H9 (cell line): ENCODE data around the gene ATF1. TPM values are rescaled to one million over a fixed set of nuclear protein-coding genes. Genes with fewer than 3 reads are reported as not detected.
"Not testable (repeated sequence)": the region's sequence is repeated elsewhere in the genome, so short reads cannot be mapped to it uniquely, and the experiment has no call there.

Experiments used
- DNase-seq: peaks from one replicate; pipeline ENCODE4 v3.0.0-alpha.2; 2017
- H2AFZ ChIP-seq: one replicate; pipeline ENCODE4 v1.6.1; 2013; ENCODE audit warnings: mild to moderate bottlenecking, low read length, control low read depth, moderate library complexity
- H2AK5ac ChIP-seq: 2 replicates; pipeline ENCODE4 v1.6.1; 2013; ENCODE audit warnings: low read length, control low read depth, mixed read lengths; ENCODE audit not compliant: insufficient read length
- H2BK120ac ChIP-seq: one replicate; pipeline ENCODE4 v1.6.1; 2013; ENCODE audit warnings: low read depth, mild to moderate bottlenecking, low read length, control low read depth, inconsistent platforms; ENCODE audit not compliant: poor library complexity, severe bottlenecking
- H2BK12ac ChIP-seq: 2 replicates; pipeline ENCODE4 v1.6.1; 2013; ENCODE audit warnings: low read length, control low read depth, mixed read lengths, low read depth; ENCODE audit not compliant: insufficient read length
- H2BK15ac ChIP-seq: 2 replicates; pipeline ENCODE4 v1.6.1; 2013; ENCODE audit warnings: low read depth, low read length, control low read depth
- H2BK20ac ChIP-seq: one replicate; pipeline ENCODE4 v1.6.1; 2013; ENCODE audit warnings: low read depth, mild to moderate bottlenecking, low read length, control low read depth, inconsistent platforms; ENCODE audit not compliant: poor library complexity, severe bottlenecking
- H2BK5ac ChIP-seq: 2 replicates; pipeline ENCODE4 v1.6.1; 2013; ENCODE audit warnings: low read length, control low read depth, mixed read lengths; ENCODE audit not compliant: insufficient read length
- H3K14ac ChIP-seq: 2 replicates; pipeline ENCODE4 v1.6.1; 2013; ENCODE audit warnings: low read length, control low read depth; ENCODE audit not compliant: insufficient read depth
- H3K18ac ChIP-seq: 2 replicates; pipeline ENCODE4 v1.6.1; 2013; ENCODE audit warnings: low read depth, mild to moderate bottlenecking, mixed read lengths, low read length, control low read depth; ENCODE audit not compliant: insufficient read length
- H3K23ac ChIP-seq: 2 replicates; pipeline ENCODE4 v1.6.1; 2013; ENCODE audit warnings: low read length, control low read depth, mixed read lengths, low read depth; ENCODE audit not compliant: insufficient read length
- H3K23me2 ChIP-seq: 2 replicates; pipeline ENCODE4 v1.6.1; 2013; ENCODE audit warnings: low read depth, mild to moderate bottlenecking, mixed read lengths, low read length, control low read depth; ENCODE audit not compliant: insufficient read length, poor library complexity, severe bottlenecking
- H3K27ac ChIP-seq: 2 replicates; pipeline ENCODE4 v1.5.1; 2013; ENCODE audit warnings: low read length, control low read depth, mixed read lengths, low read depth; ENCODE audit not compliant: insufficient read length
- H3K27me3 ChIP-seq: 2 replicates; pipeline ENCODE4 v1.6.1; 2013; ENCODE audit warnings: low read length, control low read depth, inconsistent platforms; ENCODE audit not compliant: insufficient read depth
- H3K4ac ChIP-seq: 2 replicates; pipeline ENCODE4 v1.6.1; 2013; ENCODE audit warnings: low read depth, mild to moderate bottlenecking, control low read depth, inconsistent platforms, low read length, moderate library complexity
- H3K4me1 ChIP-seq: 2 replicates; pipeline ENCODE4 v1.6.1; 2013; ENCODE audit warnings: low read length, control low read depth, inconsistent platforms; ENCODE audit not compliant: insufficient read depth
- H3K4me2 ChIP-seq: 2 replicates; pipeline ENCODE4 v1.6.1; 2013; ENCODE audit warnings: low read length, control low read depth, mixed read lengths; ENCODE audit not compliant: insufficient read length, insufficient read depth
- H3K56ac ChIP-seq: 2 replicates; pipeline ENCODE4 v1.6.1; 2013; ENCODE audit warnings: low read depth, mild to moderate bottlenecking, mixed read lengths, low read length, control low read depth; ENCODE audit not compliant: insufficient read length
- H3K79me1 ChIP-seq: 2 replicates; pipeline ENCODE4 v1.6.1; 2013; ENCODE audit warnings: low read depth, mild to moderate bottlenecking, moderate library complexity, low read length, control low read depth, inconsistent platforms; ENCODE audit not compliant: insufficient read depth, poor library complexity, severe bottlenecking
- H3K79me2 ChIP-seq: 2 replicates; pipeline ENCODE4 v1.6.1; 2013; ENCODE audit warnings: low read length, control low read depth, inconsistent platforms; ENCODE audit not compliant: insufficient read depth
- H3K9ac ChIP-seq: 2 replicates; pipeline ENCODE4 v1.6.1; 2013; ENCODE audit warnings: low read length, control low read depth, mixed read lengths; ENCODE audit not compliant: insufficient read length; ENCODE audit errors: extremely low read depth
- H3K9me3 ChIP-seq: one replicate; pipeline ENCODE4 v1.6.1; 2013; ENCODE audit warnings: low read depth, low read length, inconsistent platforms; ENCODE audit not compliant: control insufficient read depth
- H3T11ph ChIP-seq: one replicate; pipeline ENCODE4 v1.6.1; 2013; ENCODE audit warnings: mild to moderate bottlenecking, low read length, control low read depth, inconsistent platforms
- H4K20me1 ChIP-seq: one replicate; pipeline ENCODE4 v1.6.1; 2013; ENCODE audit not compliant: control insufficient read depth, insufficient read length, insufficient read depth
- H4K5ac ChIP-seq: 2 replicates; pipeline ENCODE4 v1.6.1; 2013; ENCODE audit warnings: low read depth, mild to moderate bottlenecking, mixed read lengths, low read length, control low read depth; ENCODE audit not compliant: insufficient read length
- H4K8ac ChIP-seq: replicated peaks from 2 replicates; pipeline ENCODE4 v1.6.1; 2013; ENCODE audit warnings: low read length, control low read depth, mixed read lengths, low read depth; ENCODE audit not compliant: insufficient read length
- H4K91ac ChIP-seq: 2 replicates; pipeline ENCODE4 v1.6.1; 2013; ENCODE audit warnings: low read depth, mild to moderate bottlenecking, moderate library complexity, mixed read lengths, low read length, control low read depth; ENCODE audit not compliant: insufficient read length
- H3K27ac Mint-ChIP-seq, 3 experiments: 2 replicates in 2 of 3; 3 replicates in 1 of 3; pipeline ENCODE4 v1.8.0; 2020 to 2021; ENCODE audit warnings: mixed read lengths in 3 of 3, mild to moderate bottlenecking in 1 of 3, moderate library complexity in 1 of 3
- H3K27me3 Mint-ChIP-seq: 2 replicates; pipeline ENCODE4 v1.8.0; 2021; ENCODE audit warnings: low read depth, mild to moderate bottlenecking, moderate library complexity, mixed read lengths
- H3K36me3 Mint-ChIP-seq, 3 experiments: 2 replicates in 2 of 3; 3 replicates in 1 of 3; pipeline ENCODE4 v1.8.0; 2020 to 2021; ENCODE audit warnings: low read depth in 3 of 3, mixed read lengths in 3 of 3; ENCODE audit not compliant: insufficient read depth in 1 of 3
- H3K4me1 Mint-ChIP-seq, 2 experiments: 2 replicates each; pipeline ENCODE4 v1.8.0; 2020; ENCODE audit warnings: mixed read lengths in 2 of 2
- H3K4me3 Mint-ChIP-seq, 2 experiments: 2 replicates in 1 of 2; 3 replicates in 1 of 2; pipeline ENCODE4 v1.8.0; 2020 to 2021; ENCODE audit warnings: mild to moderate bottlenecking in 2 of 2, mixed read lengths in 2 of 2, moderate library complexity in 1 of 2
- H3K9me3 Mint-ChIP-seq, 2 experiments: 2 replicates in 1 of 2; 3 replicates in 1 of 2; pipeline ENCODE4 v1.8.0; 2020; ENCODE audit warnings: mild to moderate bottlenecking in 2 of 2, mixed read lengths in 2 of 2, moderate library complexity in 1 of 2
- WGBS: extraction: QIAGEN DNeasy Blood & Tissue Kit; methylation state at CpG from one replicate; pipeline ENCODE4 v1.1.7; 2013; ENCODE audit warnings: missing lambda C conversion rate, low lambda C conversion rate, mixed read lengths; ENCODE audit not compliant: insufficient read length; ENCODE audit errors: extremely low coverage; 5-methylcytosine and 5-hydroxymethylcytosine counted together
- total RNA-seq: library from RNA; stranded (reverse); gene quantifications from 2 replicates; pipeline ENCODE4 v1.2.1, GENCODE V29; 2021
- TF ChIP-seq, protein P1 (sequence below): fragments of 200-600 bp; sonication (generic); conservative IDR thresholded peaks from 3 replicates; pipeline ENCODE4 v1.8.0; 2021; ENCODE audit warnings: antibody characterized with exemption, mild to moderate bottlenecking

Gene ATF1
- total RNA-seq, 1 experiment from 2014 or later: 47.8 TPM

DNA sequence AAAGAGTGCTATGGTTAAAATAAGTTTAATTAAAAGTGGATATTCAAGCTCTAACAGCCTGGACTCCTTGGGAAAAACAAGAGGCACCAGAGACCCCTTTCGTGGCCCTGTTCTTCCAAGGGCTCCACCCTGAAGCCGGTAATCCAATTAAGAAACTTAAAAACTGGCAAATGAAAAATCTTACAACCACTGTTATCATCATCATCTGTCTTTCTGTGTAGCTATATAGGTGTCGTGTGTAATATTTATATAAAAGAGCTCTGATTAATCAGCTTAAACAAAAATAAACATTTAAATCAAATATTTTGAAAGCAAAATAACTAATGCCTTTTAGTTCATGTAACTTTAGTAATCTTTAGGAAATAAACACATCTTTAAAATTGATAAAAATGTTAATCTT lies 4.5 kb downstream of the ATF1 start:
- Histone ChIP-seq H2BK15ac (no peak overlapping the region), H3K9ac (no peak overlapping the region), H2BK120ac (no peak overlapping the region), H3K79me2 (peaks cover 26% of the 10 kb centered on the region), H3K18ac (no peak overlapping the region), H4K91ac (no peak overlapping the region), H2AFZ (no peak overlapping the region), H3K9me3 (no peaks in the 10 kb centered on the region), H3K4me1 (no peaks in the 10 kb centered on the region), H2BK5ac (no peak overlapping the region), H2AK5ac (no peak overlapping the region), H3K23me2 (peaks cover 8% of the 10 kb centered on the region), H2BK12ac (no peak overlapping the region), H4K20me1 (no peaks in the 10 kb centered on the region), H4K8ac (no peak overlapping the region), H3T11ph (no peak overlapping the region), H2BK20ac (no peak overlapping the region), H3K27ac (no peak overlapping the region), H3K14ac (no peak overlapping the region), H3K56ac (no peak overlapping the region), H3K4me2 (no peak overlapping the region), H4K5ac (no peak overlapping the region), H3K27me3 (no peaks in the 10 kb centered on the region), H3K79me1 (peaks cover 12% of the 10 kb centered on the region), H3K4ac (no peak overlapping the region), H3K23ac (no peak overlapping the region)
- Mint-ChIP-seq H3K36me3 (peaks cover 20 to 26% (median 21%) of the 10 kb centered on the region in 3 experiments), H3K4me3 (no peak overlapping the region), H3K4me1 (peaks cover 15 to 19% of the 10 kb centered on the region in 2 experiments), H3K9me3 (peaks cover 0 to 8% of the 10 kb centered on the region in 2 experiments; a peak in 4 of 5 replicates), H3K27me3 (no peaks in the 10 kb centered on the region), H3K27ac (no peak overlapping the region)
- no peak for DNase-seq
- no CpG with 5 or more reads among the region's 3 CpGs for WGBS
- TF ChIP-seq, protein P1, sequence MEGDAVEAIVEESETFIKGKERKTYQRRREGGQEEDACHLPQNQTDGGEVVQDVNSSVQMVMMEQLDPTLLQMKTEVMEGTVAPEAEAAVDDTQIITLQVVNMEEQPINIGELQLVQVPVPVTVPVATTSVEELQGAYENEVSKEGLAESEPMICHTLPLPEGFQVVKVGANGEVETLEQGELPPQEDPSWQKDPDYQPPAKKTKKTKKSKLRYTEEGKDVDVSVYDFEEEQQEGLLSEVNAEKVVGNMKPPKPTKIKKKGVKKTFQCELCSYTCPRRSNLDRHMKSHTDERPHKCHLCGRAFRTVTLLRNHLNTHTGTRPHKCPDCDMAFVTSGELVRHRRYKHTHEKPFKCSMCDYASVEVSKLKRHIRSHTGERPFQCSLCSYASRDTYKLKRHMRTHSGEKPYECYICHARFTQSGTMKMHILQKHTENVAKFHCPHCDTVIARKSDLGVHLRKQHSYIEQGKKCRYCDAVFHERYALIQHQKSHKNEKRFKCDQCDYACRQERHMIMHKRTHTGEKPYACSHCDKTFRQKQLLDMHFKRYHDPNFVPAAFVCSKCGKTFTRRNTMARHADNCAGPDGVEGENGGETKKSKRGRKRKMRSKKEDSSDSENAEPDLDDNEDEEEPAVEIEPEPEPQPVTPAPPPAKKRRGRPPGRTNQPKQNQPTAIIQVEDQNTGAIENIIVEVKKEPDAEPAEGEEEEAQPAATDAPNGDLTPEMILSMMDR: no peak

- H3K9me3 Mint-ChIP-seq, H3K27me3 Mint-ChIP-seq, H3K23ac ChIP-seq, H2AFZ ChIP-seq, H3K4me1 ChIP-seq, H3K4me3 Mint-ChIP-seq, H2AK5ac ChIP-seq, H4K20me1 ChIP-seq, H3K4me2 ChIP-seq, H4K5ac ChIP-seq, H3K56ac ChIP-seq, H3K14ac ChIP-seq, H3K9ac ChIP-seq, H3K27me3 ChIP-seq, H2BK5ac ChIP-seq, H4K91ac ChIP-seq, H3K4ac ChIP-seq, DNase-seq, H2BK12ac ChIP-seq, H2BK120ac ChIP-seq, H3K18ac ChIP-seq, H3K27ac Mint-ChIP-seq, H4K8ac ChIP-seq, H3K23me2 ChIP-seq, H3T11ph ChIP-seq, H3K27ac ChIP-seq, H2BK15ac ChIP-seq, H2BK20ac ChIP-seq, H3K9me3 ChIP-seq: not testable (repeated sequence)
- WGBS: no CpG with 5 or more reads among the region's 2 CpGs
- peaks cover 26% of the 10 kb centered on the region for H3K79me2 ChIP-seq
- H3K79me1 ChIP-seq: peaks cover 12% of the 10 kb centered on the region
- H3K4me1 Mint-ChIP-seq: peaks cover 15 to 19% of the 10 kb centered on the region in 2 experiments
- H3K36me3 Mint-ChIP-seq: peaks cover 20 to 26% (median 21%) of the 10 kb centered on the region in 3 experiments
These were observed 4.9 kb downstream of the ATF1 start for GRCh38 chr12:50768813-50769212.
